Caco-2 (cell line): ENCODE results near the gene TJP2. TPM values are rescaled to one million over a fixed set of nuclear protein-coding genes. Genes with fewer than 3 reads are reported as not detected.

Source experiments
- BruUV-seq: library from RNA; stranded (reverse); fragments of 400-500 nt; replicated peaks from 2 replicates; lab custom pipeline; 2021; lab: Mats Ljungman, UMichigan
- CTCF ChIA-PET: fragments of 300-600 bp; sonication (Branson Sonifier 250); formaldehyde crosslinking; loops from one replicate; lab custom pipeline; 2022; ENCODE audit warnings: antibody characterized with exemption; lab: Charles Lee
- POLR2A ChIA-PET: fragments of 300-600 bp; sonication (Branson Sonifier 250); formaldehyde crosslinking; loops from one replicate; lab custom pipeline; 2022; ENCODE audit warnings: antibody characterized with exemption; lab: Charles Lee
- DNase-seq, 2 experiments: peaks; one replicate each; pipeline versions ENCODE4 v3.0.0 to v3.0.0-alpha.2; 2020 to 2022
- H3K27me3 ChIP-seq: replicated peaks from 2 replicates; pipeline ENCODE4 v1.6.0; 2011; ENCODE audit warnings: low read length; ENCODE audit not compliant: control insufficient read depth, insufficient read depth
- H3K36me3 ChIP-seq: 2 replicates; pipeline ENCODE4 v1.5.1; 2011; ENCODE audit warnings: low read length; ENCODE audit not compliant: control insufficient read depth, insufficient read depth
- H3K4me1 ChIP-seq: fragments of 250-450 bp; sonication (Bioruptor Pico); 2 replicates; pipeline ENCODE4 v1.5.1; 2020; ENCODE audit warnings: mild to moderate bottlenecking
- H3K4me3 ChIP-seq: 2 replicates; pipeline ENCODE4 v1.5.1; 2011; ENCODE audit warnings: low read depth, mild to moderate bottlenecking, control low read depth, low read length
- H3K9me3 ChIP-seq: fragments of 250-450 bp; sonication (Bioruptor Pico); 2 replicates; pipeline ENCODE4 v1.5.1; 2020; ENCODE audit warnings: mild to moderate bottlenecking, moderate library complexity
- H3K27ac Mint-ChIP-seq: one replicate; pipeline ENCODE4 v1.8.0; 2022; ENCODE audit warnings: mixed read lengths; ENCODE audit not compliant: unreplicated experiment
- H3K27me3 Mint-ChIP-seq: one replicate; pipeline ENCODE4 v1.8.0; 2022; ENCODE audit warnings: mixed read lengths; ENCODE audit not compliant: insufficient read depth, unreplicated experiment
- H3K36me3 Mint-ChIP-seq: one replicate; pipeline ENCODE4 v1.8.0; 2022; ENCODE audit warnings: mild to moderate bottlenecking, mixed read lengths; ENCODE audit not compliant: insufficient read depth, unreplicated experiment
- H3K4me1 Mint-ChIP-seq: one replicate; pipeline ENCODE4 v1.8.0; 2022; ENCODE audit warnings: low read depth, mixed read lengths; ENCODE audit not compliant: unreplicated experiment
- H3K4me3 Mint-ChIP-seq: one replicate; pipeline ENCODE4 v1.8.0; 2022; ENCODE audit warnings: mild to moderate bottlenecking, moderate library complexity, mixed read lengths; ENCODE audit not compliant: unreplicated experiment
- H3K9me3 Mint-ChIP-seq: one replicate; pipeline ENCODE4 v1.8.0; 2022; ENCODE audit warnings: mixed read lengths; ENCODE audit not compliant: unreplicated experiment
- CTCF ChIP-seq, 2 experiments: fragments of 200-600 bp in 1 of 2; IDR thresholded peaks; 1 replicate in 1 of 2; 2 replicates in 1 of 2; pipeline versions ENCODE4 v1.5.1 to v1.8.0; 2011 to 2022; ENCODE audit warnings: antibody characterized with exemption in 1 of 2, control low read depth in 1 of 2, inconsistent platforms in 1 of 2, low read depth in 1 of 2, low read length in 1 of 2, mild to moderate bottlenecking in 1 of 2, moderate library complexity in 1 of 2; ENCODE audit not compliant: insufficient read depth in 1 of 2, severe bottlenecking in 1 of 2, unreplicated experiment in 1 of 2
- intact Hi-C: fragments of 100-400 bp; cut with micrococcal nuclease; formaldehyde crosslinking; loops from one replicate; pipeline ENCODE4 v1.10.0; 2022; ENCODE audit not compliant: unreplicated experiment
- total RNA-seq: library from RNA; stranded (reverse); gene quantifications from 2 replicates; pipeline ENCODE4 v1.2.3, GENCODE V29; 2022

Gene TJP2
- total RNA-seq, 1 experiment from 2014 or later: 36.7 TPM

- H3K4me3 ChIP-seq: no peak overlapping the region
- H3K9me3 Mint-ChIP-seq: no peaks in the 10 kb centered on the region
- H3K36me3 ChIP-seq: no peaks in the 10 kb centered on the region
- H3K4me1 Mint-ChIP-seq: no peaks in the 10 kb centered on the region
- POLR2A ChIA-PET: no interaction called here
- no peak for TF ChIP-seq CTCF (IDR thresholded peaks at IDR 0.05; ENCODE audit: insufficient read depth in 1 of 2, low read depth in 1 of 2, low read length in 1 of 2, severe bottlenecking in 1 of 2, unreplicated experiment in 1 of 2)
- H3K27ac Mint-ChIP-seq: no peak overlapping the region
- intact Hi-C loops: no loop called here
- H3K9me3 ChIP-seq: no peaks in the 10 kb centered on the region
- no TSS peak for BruUV-seq
- H3K36me3 Mint-ChIP-seq: peaks cover 5% of the 10 kb centered on the region
- DNase-seq: no peak
- H3K27me3 Mint-ChIP-seq: no peaks in the 10 kb centered on the region
- H3K4me3 Mint-ChIP-seq: no peak overlapping the region
- H3K27me3 ChIP-seq: no peaks in the 10 kb centered on the region
- no peaks in the 10 kb centered on the region for H3K4me1 ChIP-seq
- CTCF ChIA-PET: no interaction called here
Measured at GRCh38 chr9:69215774-69216485, 41.9 kb downstream of the TJP2 start.

- Mint-ChIP-seq H3K4me3 (no peak overlapping the region), H3K27me3 (no peaks in the 10 kb centered on the region), H3K27ac (no peak overlapping the region), H3K36me3 (no peaks in the 10 kb centered on the region), H3K9me3 (no peaks in the 10 kb centered on the region), H3K4me1 (no peaks in the 10 kb centered on the region)
- no peaks in the 10 kb centered on the region for H3K27me3 ChIP-seq
- BruUV-seq: no TSS peak
- H3K4me3 ChIP-seq: no peak overlapping the region
- no peaks in the 10 kb centered on the region for H3K4me1 ChIP-seq
- no peaks in the 10 kb centered on the region for H3K9me3 ChIP-seq
- POLR2A ChIA-PET: no interaction called here
- DNase-seq: no peak
- CTCF ChIA-PET: no interaction called here
- TF ChIP-seq CTCF (IDR thresholded peaks at IDR 0.05; ENCODE audit: insufficient read depth in 1 of 2, low read depth in 1 of 2, low read length in 1 of 2, severe bottlenecking in 1 of 2, unreplicated experiment in 1 of 2): no peak
- no peaks in the 10 kb centered on the region for H3K36me3 ChIP-seq
- intact Hi-C loops: no loop called here
Measured at GRCh38 chr9:69218166-69218565, 44.1 kb downstream of the TJP2 start.

DNA sequence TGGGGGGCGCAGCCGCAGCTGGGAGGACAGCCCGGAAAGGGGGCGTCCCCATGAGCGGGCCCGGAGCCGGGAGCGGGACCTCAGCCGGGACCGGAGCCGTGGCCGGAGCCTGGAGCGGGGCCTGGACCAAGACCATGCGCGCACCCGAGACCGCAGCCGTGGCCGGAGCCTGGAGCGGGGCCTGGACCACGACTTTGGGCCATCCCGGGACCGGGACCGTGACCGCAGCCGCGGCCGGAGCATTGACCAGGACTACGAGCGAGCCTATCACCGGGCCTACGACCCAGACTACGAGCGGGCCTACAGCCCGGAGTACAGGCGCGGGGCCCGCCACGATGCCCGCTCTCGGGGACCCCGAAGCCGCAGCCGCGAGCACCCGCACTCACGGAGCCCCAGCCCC, 47.0 kb downstream of the TJP2 start:
- ChIA-PET CTCF (no interaction called here), POLR2A (no interaction called here)
- no peaks in the 10 kb centered on the region for H3K9me3 ChIP-seq
- no peaks in the 10 kb centered on the region for H3K36me3 ChIP-seq
- no peaks in the 10 kb centered on the region for H3K27me3 ChIP-seq
- no TSS peak for BruUV-seq
- DNase-seq: no peak
- H3K4me1 ChIP-seq: no peaks in the 10 kb centered on the region
- intact Hi-C loops: no loop called here
- no peaks in the 10 kb centered on the region for H3K36me3 Mint-ChIP-seq
- no peaks in the 10 kb centered on the region for H3K4me1 Mint-ChIP-seq
- TF ChIP-seq CTCF (IDR thresholded peaks at IDR 0.05; ENCODE audit: insufficient read depth in 1 of 2, low read depth in 1 of 2, low read length in 1 of 2, severe bottlenecking in 1 of 2, unreplicated experiment in 1 of 2): no peak
- H3K4me3 Mint-ChIP-seq: no peak overlapping the region
- H3K27me3 Mint-ChIP-seq: no peaks in the 10 kb centered on the region
- H3K4me3 ChIP-seq: no peak overlapping the region
- H3K27ac Mint-ChIP-seq: no peak overlapping the region
- H3K9me3 Mint-ChIP-seq: no peaks in the 10 kb centered on the region
